GM13977 (cell line): Measurements from ENCODE around the gene ERFE.
"Not testable (repeated sequence)": the region's sequence is repeated elsewhere in the genome, so short reads cannot be mapped to it uniquely, and the experiment has no call there.

Experiments used
- DNase-seq: peaks from one replicate; pipeline ENCODE4 v3.0.0; 2012; ENCODE audit warnings: low spot score
- in situ Hi-C: fragments of 300-500 bp; cut with MboI; formaldehyde crosslinking; loops from one replicate; pipeline ENCODE4 v1.12.0; 2022; ENCODE audit warnings: low sequenced_read_pairs, low pct_unique_long_range_greater_than_20kb, mixed read lengths, inconsistent platforms; ENCODE audit not compliant: unreplicated experiment
- TF ChIP-seq, protein P1 (sequence below): IDR thresholded peaks from 2 replicates; pipeline ENCODE4 v1.5.1; 2012; ENCODE audit warnings: mild to moderate bottlenecking, control low read depth; ENCODE audit not compliant: insufficient read depth; ENCODE audit errors: extremely low read depth, missing control alignments

ERFE gene

GRCh38 chr2:238170386-238171071, 11.8 kb downstream of the ERFE start:
- no peak for DNase-seq

GRCh38 chr2:238171072-238171431, 12.3 kb downstream of the ERFE start:
- DNase-seq, in situ Hi-C loops: not testable (repeated sequence)

More at GRCh38 chr2:238170386-238171071, 11.8 kb downstream of the ERFE start:
- TF ChIP-seq, protein P1, sequence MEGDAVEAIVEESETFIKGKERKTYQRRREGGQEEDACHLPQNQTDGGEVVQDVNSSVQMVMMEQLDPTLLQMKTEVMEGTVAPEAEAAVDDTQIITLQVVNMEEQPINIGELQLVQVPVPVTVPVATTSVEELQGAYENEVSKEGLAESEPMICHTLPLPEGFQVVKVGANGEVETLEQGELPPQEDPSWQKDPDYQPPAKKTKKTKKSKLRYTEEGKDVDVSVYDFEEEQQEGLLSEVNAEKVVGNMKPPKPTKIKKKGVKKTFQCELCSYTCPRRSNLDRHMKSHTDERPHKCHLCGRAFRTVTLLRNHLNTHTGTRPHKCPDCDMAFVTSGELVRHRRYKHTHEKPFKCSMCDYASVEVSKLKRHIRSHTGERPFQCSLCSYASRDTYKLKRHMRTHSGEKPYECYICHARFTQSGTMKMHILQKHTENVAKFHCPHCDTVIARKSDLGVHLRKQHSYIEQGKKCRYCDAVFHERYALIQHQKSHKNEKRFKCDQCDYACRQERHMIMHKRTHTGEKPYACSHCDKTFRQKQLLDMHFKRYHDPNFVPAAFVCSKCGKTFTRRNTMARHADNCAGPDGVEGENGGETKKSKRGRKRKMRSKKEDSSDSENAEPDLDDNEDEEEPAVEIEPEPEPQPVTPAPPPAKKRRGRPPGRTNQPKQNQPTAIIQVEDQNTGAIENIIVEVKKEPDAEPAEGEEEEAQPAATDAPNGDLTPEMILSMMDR, result no peak
- in situ Hi-C loops, result no loop called here

- TF ChIP-seq, protein P1, result no peak
- in situ Hi-C loops, result no loop called here
- no peak for DNase-seq
These were observed 12.9 kb downstream of the ERFE start for GRCh38 chr2:238171575-238172187.

DNA sequence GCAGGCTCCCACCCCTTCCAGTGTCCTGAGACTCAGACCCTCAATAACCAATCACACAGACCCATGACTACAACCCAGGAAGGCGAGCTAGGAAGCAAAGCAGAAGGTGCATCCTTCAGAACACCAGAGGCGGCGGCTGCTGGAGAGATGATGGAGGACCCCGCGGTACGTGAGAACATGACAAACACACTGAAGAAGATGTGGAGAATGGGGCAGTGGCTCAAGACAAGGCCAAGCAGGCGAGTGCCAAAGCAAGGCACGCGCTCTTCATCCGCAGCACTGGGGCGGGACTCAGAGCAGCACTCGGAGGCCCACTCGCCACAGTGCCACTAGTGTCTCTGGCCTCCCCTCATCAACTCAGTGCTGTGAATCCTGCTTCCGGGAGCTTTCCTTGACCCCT, 13.7 kb downstream of the ERFE start:
- TF ChIP-seq, protein P1, result no peak
- in situ Hi-C loops, result no loop called here
- no peak for DNase-seq

GRCh38 chr2:238173692-238174091, 14.9 kb downstream of the ERFE start:
- TF ChIP-seq, protein P1, result no peak
- no peak for DNase-seq
- in situ Hi-C loops, result no loop called here

- in situ Hi-C loops, result no loop called here
- DNase-seq, result no peak
- TF ChIP-seq, protein P1, result no peak
These were observed 15.5 kb downstream of the ERFE start for GRCh38 chr2:238174291-238174690.

GRCh38 chr2:238174701-238175100, 15.9 kb downstream of the ERFE start:
- in situ Hi-C loops, result no loop called here
- TF ChIP-seq, protein P1, result no peak
- DNase-seq, result no peak
